H1 (cell line): Measurements from ENCODE around the gene AQP6. TPM values are rescaled to one million over a fixed set of nuclear protein-coding genes. Genes with fewer than 3 reads are reported as not detected.

Experiments used
- BCL11A ChIP-seq, 2 experiments: IDR thresholded peaks; one replicate each; pipeline ENCODE4 v1.6.1; 2011; ENCODE audit warnings: low read depth in 2 of 2, low read length in 2 of 2, mild to moderate bottlenecking in 2 of 2
- EZH2 ChIP-seq: fragments of 200-600 bp; sonication (generic); IDR thresholded peaks from 2 replicates; pipeline ENCODE4 v1.7.1; 2012; ENCODE audit warnings: low read depth, mild to moderate bottlenecking, moderate library complexity, low read length, inconsistent platforms; ENCODE audit not compliant: severe bottlenecking
- KDM1A ChIP-seq: fragments of 200-600, 300-600 bp; sonication (generic); IDR thresholded peaks from 2 replicates; pipeline ENCODE4 v1.7.1; 2016; ENCODE audit warnings: mild to moderate bottlenecking, low read length, borderline replicate concordance
- KDM4A ChIP-seq: IDR thresholded peaks from one replicate; pipeline ENCODE4 v1.7.1; 2012; ENCODE audit warnings: low read depth, mild to moderate bottlenecking, moderate library complexity, low read length, inconsistent platforms; ENCODE audit not compliant: severe bottlenecking
- MAX ChIP-seq: IDR thresholded peaks from 2 replicates; pipeline ENCODE4 v1.6.1; 2012; ENCODE audit warnings: inconsistent platforms
- POLR2A ChIP-seq, 2 experiments: IDR thresholded peaks; 1 replicate in 1 of 2; 2 replicates in 1 of 2; pipeline ENCODE4 v1.6.1; 2011; ENCODE audit warnings: low read depth in 2 of 2, low read length in 2 of 2, mild to moderate bottlenecking in 2 of 2; ENCODE audit errors: control extremely low read depth in 1 of 2
- POLR2AphosphoS5 ChIP-seq: IDR thresholded peaks from 2 replicates; pipeline ENCODE4 v1.6.1; 2011; ENCODE audit warnings: low read depth, low read length
- RNF2 ChIP-seq: fragments of 200-900, 300-1000 bp; sonication (generic); IDR thresholded peaks from 2 replicates; pipeline ENCODE4 v1.7.1; 2016; ENCODE audit warnings: borderline replicate concordance, low read depth, mild to moderate bottlenecking, antibody characterized with exemption, low read length; ENCODE audit not compliant: poor library complexity, severe bottlenecking; ENCODE audit errors: missing control alignments
- RXRA ChIP-seq: IDR thresholded peaks from 2 replicates; pipeline ENCODE4 v1.6.1; 2011; ENCODE audit warnings: low read depth, mild to moderate bottlenecking, low read length, moderate library complexity; ENCODE audit not compliant: insufficient read depth
- SIRT6 ChIP-seq: IDR thresholded peaks from one replicate; pipeline ENCODE4 v1.7.1; 2012; ENCODE audit warnings: low read length, inconsistent platforms
- TBP ChIP-seq: IDR thresholded peaks from 2 replicates; pipeline ENCODE4 v1.6.1; 2011; ENCODE audit warnings: low read depth, low read length, improper control_type of control experiment
- YY1 ChIP-seq: IDR thresholded peaks from 2 replicates; pipeline ENCODE4 v1.6.1; 2011; ENCODE audit warnings: low read depth, mild to moderate bottlenecking, low read length
- polyA plus RNA-seq, 7 experiments: library from polyadenylated mRNA; depleted of rRNA in 3 of 7; stranded (reverse) in 5 of 7; unstranded in 2 of 7; fragments of >200 nt in 5 of 7; fragments of 200-250 nt in 2 of 7; gene quantifications; 1 replicate in 5 of 7; 2 replicates in 1 of 7; 4 replicates in 1 of 7; pipeline versions ENCODE4 v1.2.1 to v1.2.3, GENCODE V29; 2011 to 2013; ENCODE audit warnings: missing spikeins in 2 of 7, mixed read lengths in 2 of 7
- total RNA-seq: library from RNA; stranded (reverse); fragmentation: NEBNext Ultra II Directional; extraction: Animal tissue kit (Norgen Biotek cat#: 25700); gene quantifications from 2 replicates; pipeline ENCODE4 v1.2.1, GENCODE V29; 2021

The AQP6 gene
- total and polyA plus RNA-seq, 2 of the 8 experiments (the other 6 are each of a cell fraction or from before 2014, with no cell fraction given), result 0.03 to 0.17 TPM

GRCh38 chr12:49945394-49946080 lies 27.2 kb upstream of the AQP6 start (continued):
- no peak for TF ChIP-seq POLR2A (IDR thresholded peaks at IDR 0.05; ENCODE audit: control extremely low read depth in 1 of 2, low read depth in 2 of 2, low read length in 2 of 2)
- no peak for TF ChIP-seq BCL11A (IDR thresholded peaks at IDR 0.05; ENCODE audit: low read depth in 2 of 2, low read length in 2 of 2)
- TF ChIP-seq RNF2, result no peak
- TF ChIP-seq YY1, result peak; percentile 63; the same call in 1 of the 2 replicates
- no peak for TF ChIP-seq TBP
- no peak for TF ChIP-seq POLR2AphosphoS5
- TF ChIP-seq KDM4A, result no peak
- no peak for TF ChIP-seq RXRA
- TF ChIP-seq MAX, result peak; percentile 69
- no peak; the same call in 1 of the 2 replicates for TF ChIP-seq KDM1A
- no peak for TF ChIP-seq SIRT6
- TF ChIP-seq EZH2, result no peak
